ENCODE data around the gene SYCE1L. TPM values are rescaled to one million over a fixed set of nuclear protein-coding genes. Genes with fewer than 3 reads are reported as not detected.
A peak's percentile ranks its signal among the peaks of the same experiment; 100 is the strongest.

Gene SYCE1L
- total RNA-seq, 1 donor from 2014 or later: 2.5 TPM

- Mint-ChIP-seq H3K4me3 (ENCODE audit: unreplicated experiment) (peak overlapping the region; percentile 82), H3K9me3 (ENCODE audit: unreplicated experiment) (no peaks in the 10 kb centered on the region), H3K27me3 (ENCODE audit: unreplicated experiment) (peaks cover 7% of the 10 kb centered on the region), H3K4me1 (ENCODE audit: unreplicated experiment) (peaks cover 9% of the 10 kb centered on the region), H3K36me3 (ENCODE audit: low read depth, unreplicated experiment) (peaks cover 5% of the 10 kb centered on the region), H3K27ac (ENCODE audit: unreplicated experiment) (no peak overlapping the region)
- peak; percentile 64 for DNase-seq (ENCODE audit: low spot score)
- no peak for TF ChIP-seq CTCF (IDR thresholded peaks at IDR 0.05; ENCODE audit: unreplicated experiment)
Measured at GRCh38 chr16:77212741-77213541, 13.7 kb downstream of the SYCE1L start.

- no peak for TF ChIP-seq CTCF (IDR thresholded peaks at IDR 0.05; ENCODE audit: unreplicated experiment)
- H3K27me3 Mint-ChIP-seq (ENCODE audit: unreplicated experiment): peaks cover 7% of the 10 kb centered on the region
- peaks cover 5% of the 10 kb centered on the region for H3K36me3 Mint-ChIP-seq (ENCODE audit: low read depth, unreplicated experiment)
- peaks cover 9% of the 10 kb centered on the region for H3K4me1 Mint-ChIP-seq (ENCODE audit: unreplicated experiment)
- no peak overlapping the region for H3K27ac Mint-ChIP-seq (ENCODE audit: unreplicated experiment)
- no peaks in the 10 kb centered on the region for H3K9me3 Mint-ChIP-seq (ENCODE audit: unreplicated experiment)
- H3K4me3 Mint-ChIP-seq (ENCODE audit: unreplicated experiment): peak overlapping the region; percentile 82
- no peak for DNase-seq (ENCODE audit: low spot score)
Measured at GRCh38 chr16:77213542-77214106, 14.4 kb downstream of the SYCE1L start.

- no peaks in the 10 kb centered on the region for H3K9me3 Mint-ChIP-seq (ENCODE audit: unreplicated experiment)
- no peak overlapping the region for H3K4me3 Mint-ChIP-seq (ENCODE audit: unreplicated experiment)
- TF ChIP-seq CTCF (IDR thresholded peaks at IDR 0.05; ENCODE audit: unreplicated experiment): no peak
- no peak overlapping the region for H3K27ac Mint-ChIP-seq (ENCODE audit: unreplicated experiment)
- peaks cover 7% of the 10 kb centered on the region for H3K27me3 Mint-ChIP-seq (ENCODE audit: unreplicated experiment)
- H3K36me3 Mint-ChIP-seq (ENCODE audit: low read depth, unreplicated experiment): peaks cover 5% of the 10 kb centered on the region
- H3K4me1 Mint-ChIP-seq (ENCODE audit: unreplicated experiment): peaks cover 9% of the 10 kb centered on the region
- DNase-seq (ENCODE audit: low spot score): no peak
Measured at GRCh38 chr16:77214411-77215138, 15.4 kb downstream of the SYCE1L start.

GRCh38 chr16:77219437-77219836 lies 20.2 kb downstream of the SYCE1L start:
- H3K4me1 Mint-ChIP-seq (ENCODE audit: unreplicated experiment): no peaks in the 10 kb centered on the region
- no peak for TF ChIP-seq CTCF (IDR thresholded peaks at IDR 0.05; ENCODE audit: unreplicated experiment)
- H3K27me3 Mint-ChIP-seq (ENCODE audit: unreplicated experiment): peaks cover 1% of the 10 kb centered on the region
- no peak overlapping the region for H3K27ac Mint-ChIP-seq (ENCODE audit: unreplicated experiment)
- no peaks in the 10 kb centered on the region for H3K9me3 Mint-ChIP-seq (ENCODE audit: unreplicated experiment)
- no peak overlapping the region for H3K4me3 Mint-ChIP-seq (ENCODE audit: unreplicated experiment)
- no peak for DNase-seq (ENCODE audit: low spot score)
- no peaks in the 10 kb centered on the region for H3K36me3 Mint-ChIP-seq (ENCODE audit: low read depth, unreplicated experiment)
